Right ventricle myocardium inferior (tissue), 1 donor: ENCODE measurements around the gene NFS1. TPM values are rescaled to one million over a fixed set of nuclear protein-coding genes. Genes with fewer than 3 reads are reported as not detected.
"Not testable (repeated sequence)": the region's sequence is repeated elsewhere in the genome, so short reads cannot be mapped to it uniquely, and the experiment has no call there.

Experiments
- ATAC-seq: fragments of 200-7000 bp; cut with Tn5 transposase; one replicate; pipeline ENCODE4 v1.9.1; 2020; ENCODE audit warnings: mild to moderate bottlenecking, moderate library complexity
- DNase-seq: peaks from one replicate; pipeline ENCODE4 v3.0.0; 2021; ENCODE audit errors: missing footprints
- intact Hi-C: fragments of 100-400 bp; cut with DNase I; formaldehyde crosslinking; loops from one replicate; pipeline ENCODE4 v1.11.0; 2022
- total RNA-seq: library from RNA; stranded (reverse); fragmentation: NEBNext Ultra II Directional; extraction: Animal tissue kit (Norgen Biotek cat#: 25700); gene quantifications from one replicate; pipeline ENCODE4 v1.2.1, GENCODE V29; 2021
- donor health status: DM: no; HTN: yes; CAD: no; lungs with severe emphysema.

The NFS1 gene
- total RNA-seq, 1 donor from 2014 or later: 54.3 TPM

- no peak for ATAC-seq
- intact Hi-C loops: no loop called here
These were observed 15.0 kb upstream of the NFS1 start for GRCh38 chr20:35714127-35714526.

GRCh38 chr20:35713120-35713519 is 14.0 kb upstream of the NFS1 start:
- DNase-seq, ATAC-seq, intact Hi-C loops: not testable (repeated sequence)

More at GRCh38 chr20:35714127-35714526, 15.0 kb upstream of the NFS1 start:
- DNase-seq: no peak

- DNase-seq (no peak), ATAC-seq (no peak)
- intact Hi-C loops: no loop called here
These were observed 12.5 kb upstream of the NFS1 start for GRCh38 chr20:35711588-35712209.

- DNase-seq (no peak), ATAC-seq (no peak)
- intact Hi-C loops: no loop called here
These were observed 11.9 kb upstream of the NFS1 start for GRCh38 chr20:35710884-35711587.

GRCh38 chr20:35710039-35710438 is 10.9 kb upstream of the NFS1 start:
- ATAC-seq (no peak), DNase-seq (no peak)
- intact Hi-C loops: no loop called here

GRCh38 chr20:35709259-35709658 is 10.1 kb upstream of the NFS1 start:
- no peak for DNase-seq
- no peak for ATAC-seq
- intact Hi-C loops: no loop called here

GRCh38 chr20:35708502-35708901 is 9.3 kb upstream of the NFS1 start:
- ATAC-seq: no peak
- intact Hi-C loops: no loop called here
- no peak for DNase-seq

- ATAC-seq, DNase-seq, intact Hi-C loops: not testable (repeated sequence)
These were observed 7.7 kb upstream of the NFS1 start for GRCh38 chr20:35706591-35707529.

GRCh38 chr20:35705894-35706293 is 6.7 kb upstream of the NFS1 start:
- ATAC-seq, intact Hi-C loops, DNase-seq: not testable (repeated sequence)

- ATAC-seq (no peak), DNase-seq (no peak)
- intact Hi-C loops: loop anchor here (5.0 kb wide), 1 partner anchor 33 kb away; no protein-coding TSS in a partner anchor
These were observed 5.5 kb upstream of the NFS1 start for GRCh38 chr20:35704514-35705261.

- ATAC-seq: no peak
- no peak for DNase-seq
- intact Hi-C loops: loop anchor here (5.0 kb wide), 1 partner anchor 34 kb away; no protein-coding TSS in a partner anchor
These were observed 3.9 kb upstream of the NFS1 start for GRCh38 chr20:35702824-35703695.

GRCh38 chr20:35702051-35702823 is 3.1 kb upstream of the NFS1 start:
- DNase-seq (no peak), ATAC-seq (no peak)
- intact Hi-C loops: loop anchor here (5.0 kb wide), 1 partner anchor 35 kb away; no protein-coding TSS in a partner anchor

- intact Hi-C loops: loop anchor here (5.0 kb wide), 1 partner anchor 37 kb away; no protein-coding TSS in a partner anchor
- ATAC-seq (no peak), DNase-seq (no peak)
These were observed 1.5 kb upstream of the NFS1 start for GRCh38 chr20:35700625-35701148.

- intact Hi-C loops: loop anchor here (2.0 to 5.0 kb wide), 3 partner anchors 35 to 98 kb away; partner anchors contain the start of genes CPNE1 and RBM12
- DNase-seq (no peak), ATAC-seq (no peak)
These were observed 939 bp upstream of the NFS1 start for GRCh38 chr20:35699957-35700624.

GRCh38 chr20:35698298-35699126 is 640 bp downstream of the NFS1 start:
- intact Hi-C loops: loop anchor here (2.0 to 5.0 kb wide), 2 partner anchors 34 to 96 kb away; partner anchors contain the start of genes CPNE1 and RBM12
- DNase-seq: no peak

More at GRCh38 chr20:35698298-35699126, 640 bp downstream of the NFS1 start:
- ATAC-seq: peak; percentile 23
